D721Med (cell line): ENCODE data around the gene PACRG.

Experiments
- DNase-seq: peaks from one replicate; pipeline ENCODE4 v3.0.0; 2011; ENCODE audit warnings: low spot score; ENCODE audit not compliant: insufficient read length
- FAIRE-seq: peaks from 2 replicates; lab custom pipeline; 2011; peaks lifted over from hg19 to GRCh38; lab: Jason Lieb, UNC
- CTCF ChIP-seq: IDR thresholded peaks from 2 replicates; pipeline ENCODE4 v1.5.1; 2012; ENCODE audit warnings: mild to moderate bottlenecking, control low read depth; ENCODE audit not compliant: insufficient read depth; ENCODE audit errors: missing control alignments

The PACRG gene

GRCh38 chr6:163232015-163232523 lies 504.3 kb downstream of the PACRG start:
- no peak for TF ChIP-seq CTCF
- DNase-seq, result no peak
- FAIRE-seq, result no peak

GRCh38 chr6:163232649-163233048 lies 504.9 kb downstream of the PACRG start:
- FAIRE-seq, result no peak
- TF ChIP-seq CTCF, result no peak
- no peak for DNase-seq

GRCh38 chr6:163237110-163237509 lies 509.3 kb downstream of the PACRG start:
- FAIRE-seq, result no peak
- DNase-seq, result no peak
- TF ChIP-seq CTCF, result no peak

GRCh38 chr6:163239572-163240340 lies 512.0 kb downstream of the PACRG start:
- FAIRE-seq (no peak), DNase-seq (no peak)
- no peak for TF ChIP-seq CTCF

GRCh38 chr6:163240556-163240955 lies 512.8 kb downstream of the PACRG start:
- no peak for TF ChIP-seq CTCF
- no peak for DNase-seq
- FAIRE-seq, result no peak

- no peak for FAIRE-seq
- no peak for DNase-seq
- no peak for TF ChIP-seq CTCF
Measured at GRCh38 chr6:163241683-163242082, 513.9 kb downstream of the PACRG start.

GRCh38 chr6:163243083-163243482 lies 515.3 kb downstream of the PACRG start:
- DNase-seq (no peak), FAIRE-seq (no peak)
- no peak for TF ChIP-seq CTCF
